ENCODE measurements around the gene MRNIP. TPM values are rescaled to one million over a fixed set of nuclear protein-coding genes. Genes with fewer than 3 reads are reported as not detected.
"Not testable (repeated sequence)": the region's sequence is repeated elsewhere in the genome, so short reads cannot be mapped to it uniquely, and the experiment has no call there.

Gene MRNIP
- total RNA-seq, 6 experiments from 2014 or later: 8.2 to 13.5 (median 9.9) TPM

DNA sequence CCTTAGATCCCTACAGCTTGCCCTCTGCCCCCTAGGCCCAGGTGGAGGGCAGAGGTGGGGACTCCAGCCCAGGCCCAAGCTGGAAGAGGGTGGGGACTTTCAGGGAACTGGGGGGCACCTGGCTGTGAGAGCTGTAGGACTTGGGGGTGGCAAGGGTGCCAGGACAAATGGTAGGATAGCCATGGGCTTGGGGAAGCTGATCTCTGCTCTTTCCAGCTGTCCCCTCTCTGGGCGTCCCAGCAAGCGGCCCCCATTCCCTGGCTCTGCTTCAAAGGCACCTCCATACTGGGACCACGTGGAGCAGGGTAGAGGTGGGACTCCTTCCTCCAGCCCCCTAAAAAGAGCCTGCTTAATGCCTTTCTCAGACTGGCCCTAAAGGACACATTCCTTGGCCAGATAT is 64.4 kb downstream of the MRNIP start:
- no peaks in the 10 kb centered on the region; the same call in 1 of the 2 replicates for H3K36me3 Mint-ChIP-seq (ENCODE audit: low read depth)
- H3K4me3 Mint-ChIP-seq: no peak overlapping the region
- H3K4me1 Mint-ChIP-seq (ENCODE audit: low read depth): peaks cover 7% of the 10 kb centered on the region

DNA sequence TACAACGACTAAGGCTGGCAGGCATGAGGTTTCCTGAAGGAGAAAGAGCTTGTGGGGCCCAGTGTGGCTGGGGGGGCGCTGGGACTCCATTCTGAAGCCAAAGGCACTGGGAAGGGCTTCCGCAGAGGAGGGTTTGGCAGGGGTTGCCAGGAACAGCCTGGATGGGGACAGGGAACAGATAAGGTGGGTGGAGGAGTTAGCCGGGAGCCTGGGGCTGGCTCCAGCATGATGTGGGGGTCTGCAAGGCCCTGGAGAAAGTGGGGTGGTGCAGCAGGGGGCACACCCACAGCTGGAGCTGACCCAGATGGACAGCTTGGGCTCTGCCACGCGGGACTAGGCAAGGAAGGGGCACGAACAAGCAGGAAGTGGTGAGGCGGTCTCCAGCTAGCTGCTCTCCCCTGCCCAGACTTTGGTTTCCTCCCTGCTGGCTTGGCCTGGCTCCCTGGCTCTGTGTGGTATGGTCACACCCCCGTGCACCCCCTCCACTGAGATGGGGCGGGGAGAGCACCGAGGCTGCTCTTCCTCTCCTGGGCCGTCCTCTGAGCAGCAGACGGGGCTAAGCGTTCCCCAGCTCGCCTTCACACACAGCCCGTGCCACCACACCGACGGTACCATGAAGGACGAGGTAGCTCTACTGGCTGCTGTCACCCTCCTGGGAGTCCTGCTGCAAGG is 65.0 kb downstream of the MRNIP start, which contains the start of gene LTC4S:
TSS of gene LTC4S (plus strand) at position 519 of the 672 bp plus-strand sequence. CDS start at position 614, 95 bp downstream.
- Mint-ChIP-seq H3K36me3 (ENCODE audit: low read depth) (no peaks in the 10 kb centered on the region; the same call in 1 of the 2 replicates), H3K27me3 (ENCODE audit: insufficient read depth) (peaks cover 1% of the 10 kb centered on the region; the same call in 1 of the 2 replicates), H3K9me3 (no peaks in the 10 kb centered on the region), H3K27ac (no peak within 1 kb of the TSS; the same call in 1 of the 2 replicates), H3K4me3 (peak within 1 kb of the TSS; percentile 39), H3K4me1 (ENCODE audit: low read depth) (peaks cover 7% of the 10 kb centered on the region)
- no peak for DNase-seq
- TF ChIP-seq, protein P1, sequence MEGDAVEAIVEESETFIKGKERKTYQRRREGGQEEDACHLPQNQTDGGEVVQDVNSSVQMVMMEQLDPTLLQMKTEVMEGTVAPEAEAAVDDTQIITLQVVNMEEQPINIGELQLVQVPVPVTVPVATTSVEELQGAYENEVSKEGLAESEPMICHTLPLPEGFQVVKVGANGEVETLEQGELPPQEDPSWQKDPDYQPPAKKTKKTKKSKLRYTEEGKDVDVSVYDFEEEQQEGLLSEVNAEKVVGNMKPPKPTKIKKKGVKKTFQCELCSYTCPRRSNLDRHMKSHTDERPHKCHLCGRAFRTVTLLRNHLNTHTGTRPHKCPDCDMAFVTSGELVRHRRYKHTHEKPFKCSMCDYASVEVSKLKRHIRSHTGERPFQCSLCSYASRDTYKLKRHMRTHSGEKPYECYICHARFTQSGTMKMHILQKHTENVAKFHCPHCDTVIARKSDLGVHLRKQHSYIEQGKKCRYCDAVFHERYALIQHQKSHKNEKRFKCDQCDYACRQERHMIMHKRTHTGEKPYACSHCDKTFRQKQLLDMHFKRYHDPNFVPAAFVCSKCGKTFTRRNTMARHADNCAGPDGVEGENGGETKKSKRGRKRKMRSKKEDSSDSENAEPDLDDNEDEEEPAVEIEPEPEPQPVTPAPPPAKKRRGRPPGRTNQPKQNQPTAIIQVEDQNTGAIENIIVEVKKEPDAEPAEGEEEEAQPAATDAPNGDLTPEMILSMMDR (IDR thresholded peaks at IDR 0.05): no peak

More for the DNA sequence above, 64.4 kb downstream of the MRNIP start:
- DNase-seq: no peak
- Mint-ChIP-seq H3K27me3 (ENCODE audit: insufficient read depth) (peaks cover 1% of the 10 kb centered on the region; the same call in 1 of the 2 replicates), H3K9me3 (no peaks in the 10 kb centered on the region), H3K27ac (no peak overlapping the region)
- TF ChIP-seq, protein P1 (IDR thresholded peaks at IDR 0.05): no peak

DNA sequence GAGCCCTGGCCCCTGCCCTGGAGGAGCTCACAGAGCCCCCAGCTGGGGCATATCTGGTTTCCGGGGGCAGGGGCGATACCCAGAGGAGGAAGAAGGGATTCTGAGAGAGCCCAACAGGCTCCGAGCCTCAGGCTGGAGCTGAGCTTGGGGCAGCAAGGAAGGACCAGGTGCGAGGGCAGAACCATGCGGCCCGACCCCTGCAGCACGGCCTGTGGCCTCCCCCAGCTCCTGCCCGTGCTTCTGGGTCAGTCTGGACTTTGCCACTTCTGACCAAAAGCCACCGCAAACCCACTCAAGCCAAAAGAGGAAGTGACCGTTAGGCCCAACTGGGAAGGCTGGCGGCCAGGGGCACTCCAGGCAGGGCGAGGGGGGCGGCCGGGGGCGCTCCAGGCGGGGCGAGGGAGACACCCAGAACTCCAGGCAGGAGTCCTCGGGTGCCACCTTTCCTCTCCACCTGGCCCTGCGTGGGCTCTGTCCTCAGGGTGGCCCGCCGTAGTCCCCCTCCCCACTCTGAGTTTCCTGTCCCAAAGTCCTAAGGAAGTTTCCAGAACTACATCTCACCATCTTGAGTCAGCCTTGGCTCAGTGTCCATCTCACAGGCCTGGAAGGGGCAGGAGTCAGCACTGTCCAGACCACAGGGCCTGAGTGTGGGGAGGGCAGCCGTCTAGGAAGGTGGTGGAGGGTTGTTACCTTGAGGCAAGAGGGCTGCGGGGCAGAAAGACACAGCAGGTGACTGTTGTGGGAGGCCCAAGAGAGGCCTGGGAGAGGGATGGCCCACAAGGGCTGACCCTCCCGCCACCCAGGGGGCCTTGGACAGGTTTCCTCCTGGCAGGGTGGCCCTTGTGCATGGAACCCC is 65.8 kb downstream of the MRNIP start:
- Mint-ChIP-seq H3K27me3 (ENCODE audit: insufficient read depth) (peaks cover 1% of the 10 kb centered on the region; the same call in 1 of the 2 replicates), H3K4me1 (ENCODE audit: low read depth) (peaks cover 7% of the 10 kb centered on the region), H3K9me3 (no peaks in the 10 kb centered on the region), H3K36me3 (ENCODE audit: low read depth) (no peaks in the 10 kb centered on the region; the same call in 1 of the 2 replicates), H3K27ac (no peak overlapping the region), H3K4me3 (no peak overlapping the region)
- DNase-seq: no peak
- TF ChIP-seq, protein P1 (IDR thresholded peaks at IDR 0.05): no peak

DNA sequence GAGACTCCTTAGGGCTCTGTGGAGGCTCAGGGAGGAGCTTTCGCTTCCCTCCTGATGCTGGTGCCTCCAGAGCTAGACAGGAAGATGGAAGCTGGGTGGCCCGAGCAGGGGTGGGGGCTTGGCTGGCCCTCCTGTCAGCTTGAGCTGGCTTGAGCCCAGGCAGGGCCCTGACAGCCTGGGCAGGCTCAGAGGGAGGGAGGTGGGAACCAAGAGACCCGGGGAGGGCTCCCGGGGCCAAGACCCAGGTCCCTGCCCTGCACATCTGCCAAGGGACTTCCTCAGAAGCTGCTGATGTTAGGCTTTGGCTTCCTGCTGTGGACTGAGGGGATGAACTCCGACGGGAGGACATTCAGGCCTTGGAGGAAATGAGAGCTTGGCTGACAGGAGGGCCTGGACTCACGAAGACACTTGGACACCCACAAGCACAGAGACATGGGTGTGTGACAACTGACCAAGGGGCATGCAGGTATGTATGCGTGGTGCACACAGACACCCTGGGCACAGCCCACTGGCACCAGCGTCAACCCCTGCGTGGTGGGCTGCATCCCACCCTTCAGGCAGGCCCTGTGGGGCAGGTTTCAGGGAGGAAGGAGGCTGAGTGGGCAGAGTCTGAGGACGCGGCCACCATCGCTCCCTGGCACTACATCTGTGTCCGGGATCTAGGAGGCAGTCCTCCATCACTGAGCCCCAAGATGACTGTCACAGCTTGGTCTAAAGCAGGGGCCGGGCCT is 66.6 kb downstream of the MRNIP start:
- no peak overlapping the region for H3K4me3 Mint-ChIP-seq
- peaks cover 1% of the 10 kb centered on the region; the same call in 1 of the 2 replicates for H3K27me3 Mint-ChIP-seq (ENCODE audit: insufficient read depth)
- H3K9me3 Mint-ChIP-seq: no peaks in the 10 kb centered on the region
- TF ChIP-seq, protein P1 (IDR thresholded peaks at IDR 0.05): no peak
- peaks cover 5% of the 10 kb centered on the region for H3K4me1 Mint-ChIP-seq (ENCODE audit: low read depth)
- no peak for DNase-seq
- H3K27ac Mint-ChIP-seq: no peak overlapping the region
- no peaks in the 10 kb centered on the region; the same call in 1 of the 2 replicates for H3K36me3 Mint-ChIP-seq (ENCODE audit: low read depth)

DNA sequence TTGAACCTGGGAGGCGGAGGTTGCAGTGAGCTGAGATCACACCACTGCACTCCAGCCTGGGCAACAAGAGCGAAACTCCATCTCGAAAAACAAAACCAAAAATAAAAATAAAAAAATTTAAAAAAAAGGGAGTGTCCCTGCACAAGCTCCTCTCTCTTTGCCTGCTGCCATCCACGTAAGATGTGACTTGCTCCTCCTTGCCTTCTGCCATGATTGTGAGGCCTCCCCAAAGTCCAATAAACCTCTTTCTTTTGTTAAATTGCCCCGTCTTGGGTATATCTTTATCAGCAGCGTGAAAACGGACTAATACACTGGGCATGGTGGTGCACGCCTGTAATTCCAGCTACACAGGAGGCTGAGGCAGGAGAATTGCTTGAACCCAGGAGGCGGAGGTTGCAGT is 69.3 kb downstream of the MRNIP start:
- not testable (repeated sequence) for DNase-seq; H3K4me1 Mint-ChIP-seq (ENCODE audit: low read depth)

More for the DNA sequence above, 69.3 kb downstream of the MRNIP start:
- not testable (repeated sequence) for H3K36me3 Mint-ChIP-seq (ENCODE audit: low read depth); H3K27ac Mint-ChIP-seq; H3K9me3 Mint-ChIP-seq; H3K4me3 Mint-ChIP-seq; H3K27me3 Mint-ChIP-seq (ENCODE audit: insufficient read depth)

All from HFFc6 (cell line).